HepG2 (cell line): ENCODE data around the gene KRTCAP3. TPM values are rescaled to one million over a fixed set of nuclear protein-coding genes. Genes with fewer than 3 reads are reported as not detected.

Source experiments
- FOSL1 ChIP-seq: sonication (generic); formaldehyde crosslinking; IDR thresholded peaks from 2 replicates; pipeline ENCODE4 v1.9.0; 2021; ENCODE audit warnings: missing genetic modification reagents, borderline replicate concordance
- GABPA ChIP-seq, 2 experiments: IDR thresholded peaks; 2 replicates each; pipeline ENCODE4 v1.6.1; 2011 to 2016; ENCODE audit warnings: low read depth in 2 of 2, low read length in 1 of 2, missing biosample characterization in 1 of 2, missing genetic modification characterization in 1 of 2
- IRX3 ChIP-seq: sonication (generic); formaldehyde crosslinking; IDR thresholded peaks from 2 replicates; pipeline ENCODE4 v1.8.1; 2023; ENCODE audit warnings: mild to moderate bottlenecking, low read depth, missing genetic modification reagents, borderline replicate concordance
- ISX ChIP-seq: sonication (generic); formaldehyde crosslinking; conservative IDR thresholded peaks from 2 replicates; pipeline ENCODE4 v1.5.0; 2020; ENCODE audit warnings: missing genetic modification reagents
- KLF13 ChIP-seq: sonication (generic); formaldehyde crosslinking; IDR thresholded peaks from 2 replicates; pipeline ENCODE4 v1.4.0; 2020; ENCODE audit warnings: mild to moderate bottlenecking, missing genetic modification reagents
- MXD4 ChIP-seq: IDR thresholded peaks from 2 replicates; pipeline ENCODE4 v1.6.1; 2016; ENCODE audit warnings: mild to moderate bottlenecking, missing biosample characterization, missing genetic modification reagents
- RARA ChIP-seq: IDR thresholded peaks from 2 replicates; pipeline ENCODE4 v1.6.1; 2016; ENCODE audit warnings: missing genetic modification reagents, missing compliant biosample characterization
- REPIN1 ChIP-seq: sonication (generic); formaldehyde crosslinking; IDR thresholded peaks from 2 replicates; pipeline ENCODE4 v1.8.0; 2022; ENCODE audit warnings: missing genetic modification reagents, low read depth, mild to moderate bottlenecking, borderline replicate concordance
- RFX5 ChIP-seq: IDR thresholded peaks from 2 replicates; pipeline ENCODE4 v1.6.1; 2011; ENCODE audit warnings: low read depth, low read length, improper control_type of control experiment
- SMARCC2 ChIP-seq: fragments of 450-650 bp; IDR thresholded peaks from 2 replicates; pipeline ENCODE4 v1.6.1; 2017; ENCODE audit warnings: antibody characterized with exemption, mild to moderate bottlenecking
- SOX5 ChIP-seq: IDR thresholded peaks from 2 replicates; pipeline ENCODE4 v1.6.1; 2016; ENCODE audit warnings: borderline replicate concordance
- TP53 ChIP-seq: sonication (generic); formaldehyde crosslinking; conservative IDR thresholded peaks from 2 replicates; pipeline ENCODE4 v1.4.0; 2020; ENCODE audit warnings: missing genetic modification reagents
- ZNF232 ChIP-seq: sonication (generic); formaldehyde crosslinking; IDR thresholded peaks from 2 replicates; pipeline ENCODE4 v1.4.0; 2020; ENCODE audit warnings: missing genetic modification reagents, borderline replicate concordance
- ZNF276 ChIP-seq: sonication (generic); formaldehyde crosslinking; IDR thresholded peaks from 2 replicates; pipeline ENCODE4 v1.4.0; 2020; ENCODE audit warnings: mild to moderate bottlenecking, low read depth, missing genetic modification reagents
- ZNF280D ChIP-seq: sonication (generic); formaldehyde crosslinking; IDR thresholded peaks from 2 replicates; pipeline ENCODE4 v1.5.1; 2020; ENCODE audit warnings: mild to moderate bottlenecking, missing genetic modification reagents
- ZNF34 ChIP-seq: sonication (generic); formaldehyde crosslinking; IDR thresholded peaks from 2 replicates; pipeline ENCODE4 v1.4.0; 2020; ENCODE audit warnings: mild to moderate bottlenecking, missing genetic modification reagents, borderline replicate concordance
- ZNF574 ChIP-seq: sonication (generic); formaldehyde crosslinking; IDR thresholded peaks from 2 replicates; pipeline ENCODE4 v1.4.0; 2020; ENCODE audit warnings: missing genetic modification reagents
- ZNF720 ChIP-seq: sonication (generic); formaldehyde crosslinking; IDR thresholded peaks from 2 replicates; pipeline ENCODE4 v1.4.0; 2020; ENCODE audit warnings: missing genetic modification reagents
- ZNF83 ChIP-seq: sonication (generic); formaldehyde crosslinking; IDR thresholded peaks from 2 replicates; pipeline ENCODE4 v1.4.0; 2020; ENCODE audit warnings: missing genetic modification reagents, mild to moderate bottlenecking, borderline replicate concordance
- polyA plus RNA-seq, 8 experiments: library from polyadenylated mRNA; depleted of rRNA in 3 of 8; stranded (reverse) in 7 of 8; unstranded in 1 of 8; fragments of >200 nt; fragmentation: Illumina TruSeq in 4 of 8; extraction: Trizol in 4 of 8; gene quantifications; 2 replicates each; pipeline versions ENCODE4 v1.2.1 to v1.2.3, GENCODE V29; 2011 to 2016; ENCODE audit warnings: low read depth in 4 of 8, missing spikeins in 1 of 8, mixed read lengths in 1 of 8; ENCODE audit not compliant: insufficient read depth in 1 of 8
- total RNA-seq, 5 experiments: library from RNA; depleted of rRNA; stranded (reverse); fragments of >200 nt; fragmentation: Illumina TruSeq; extraction: Trizol; gene quantifications; 2 replicates each; pipeline ENCODE4 v1.2.3, GENCODE V29; 2016; ENCODE audit warnings: low read depth in 1 of 5
- TF ChIP-seq, protein P1 (sequence below): sonication (generic); formaldehyde crosslinking; IDR thresholded peaks from 2 replicates; pipeline ENCODE4 v1.4.0; 2020; ENCODE audit warnings: mild to moderate bottlenecking, low read depth, missing genetic modification reagents

KRTCAP3 gene
- total and polyA plus RNA-seq, 2 of the 13 experiments (the other 11 are each of a cell fraction or from before 2014, with no cell fraction given): 2.1 to 4.5 TPM

DNA sequence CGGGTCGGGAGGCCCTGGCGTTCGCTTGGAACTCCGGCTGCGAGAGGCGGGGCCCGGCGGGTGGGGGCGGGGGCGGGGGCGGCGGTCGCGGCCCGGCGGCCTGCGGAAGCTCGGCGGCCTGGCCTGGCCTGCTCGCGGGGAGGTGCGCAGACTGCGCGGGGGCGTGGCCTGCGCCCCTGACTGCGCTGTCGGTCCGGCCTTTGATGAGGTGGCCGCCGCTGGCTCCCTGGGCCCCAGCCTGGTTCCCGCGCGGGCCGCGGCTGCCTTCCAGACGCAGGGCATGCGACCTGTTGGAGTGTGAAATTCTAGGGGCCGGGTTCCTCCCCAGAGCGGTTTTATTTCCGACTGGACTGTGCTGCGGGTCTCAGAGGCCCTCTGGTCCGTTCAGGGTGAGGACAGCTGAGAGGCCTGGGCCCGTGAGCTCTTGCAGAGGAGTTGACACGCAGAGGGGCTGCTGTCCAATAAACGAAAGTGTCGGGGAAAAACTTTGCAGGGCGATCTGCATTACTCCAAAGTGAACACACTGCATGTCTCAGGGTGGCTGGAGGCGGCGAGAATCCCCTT, 13.1 kb upstream of the KRTCAP3 start (continued):
- TF ChIP-seq FOSL1 (CRISPR knock-in tag) (0 out of 2 replicates have a peak, but pooled peaks have one; percentile 36), MXD4 (peak; percentile 38; the same call in 1 of the 2 replicates), ZNF232 (no peak), ZNF574 (peak; percentile 42), ZNF83 (CRISPR knock-in tag) (no peak), TP53 (CRISPR knock-in tag) (peak; percentile 55; the same call in 1 of the 2 replicates), IRX3 (CRISPR knock-in tag) (no peak), RARA (no peak; the same call in 1 of the 2 replicates), ZNF720 (CRISPR knock-in tag) (no peak), RFX5 (no peak), GABPA (IDR thresholded peaks at IDR 0.05; ENCODE audit: low read depth, low read length) (peak; percentile 21; the same call in 1 of the 2 replicates), GABPA (CRISPR knock-in tag; IDR thresholded peaks at IDR 0.05; ENCODE audit: low read depth) (no peak), ZNF280D (CRISPR knock-in tag) (no peak), REPIN1 (CRISPR knock-in tag) (0 out of 2 replicates have a peak, but pooled peaks have one; percentile 15), SOX5 (no peak; the same call in 1 of the 2 replicates), KLF13 (CRISPR knock-in tag) (no peak; the same call in 1 of the 2 replicates), SMARCC2 (no peak), ISX (CRISPR knock-in tag) (peak; percentile 83; the same call in 1 of the 2 replicates), ZNF34 (peak; percentile 87; the same call in 1 of the 2 replicates), ZNF276 (no peak; the same call in 1 of the 2 replicates)
- TF ChIP-seq, protein P1, sequence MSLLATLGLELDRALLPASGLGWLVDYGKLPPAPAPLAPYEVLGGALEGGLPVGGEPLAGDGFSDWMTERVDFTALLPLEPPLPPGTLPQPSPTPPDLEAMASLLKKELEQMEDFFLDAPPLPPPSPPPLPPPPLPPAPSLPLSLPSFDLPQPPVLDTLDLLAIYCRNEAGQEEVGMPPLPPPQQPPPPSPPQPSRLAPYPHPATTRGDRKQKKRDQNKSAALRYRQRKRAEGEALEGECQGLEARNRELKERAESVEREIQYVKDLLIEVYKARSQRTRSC (CRISPR knock-in tag): peak; percentile 71
